ENCODE results near the gene IFRD1.

IFRD1 gene

DNA sequence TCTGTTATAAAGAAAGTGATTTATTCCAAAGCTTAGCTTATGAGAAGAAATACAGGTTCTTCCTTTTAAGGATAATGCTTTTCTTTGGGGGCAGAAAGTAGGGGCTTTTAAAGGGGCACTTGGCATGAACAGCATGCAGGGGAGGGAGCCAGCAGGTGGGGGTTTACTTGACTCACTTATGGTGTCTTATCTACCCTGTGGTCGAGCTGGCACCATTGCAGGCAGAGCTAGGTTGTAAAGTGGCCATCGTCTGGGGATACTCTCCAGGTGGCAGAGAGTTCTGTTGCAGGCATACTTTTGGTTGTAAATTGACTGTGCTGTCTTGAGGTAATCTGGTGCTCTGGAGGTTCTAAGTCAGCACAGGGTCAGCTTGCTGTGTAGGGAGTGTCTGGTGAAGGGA, 26.3 kb upstream of the IFRD1 start:
- TF ChIP-seq RAD21 (IDR thresholded peaks at IDR 0.05; ENCODE audit: low read depth) (no peak), NFIC (IDR thresholded peaks at IDR 0.05) (no peak), USF1 (IDR thresholded peaks at IDR 0.05) (no peak), YY1 (IDR thresholded peaks at IDR 0.05; ENCODE audit: low read depth) (no peak), FOXM1 (IDR thresholded peaks at IDR 0.05; ENCODE audit: borderline replicate concordance, low read depth) (no peak), CEBPB (IDR thresholded peaks at IDR 0.05) (no peak), TAF1 (IDR thresholded peaks at IDR 0.05; ENCODE audit: low read depth) (no peak), REST (IDR thresholded peaks at IDR 0.05; ENCODE audit: low read depth) (no peak), TEAD4 (IDR thresholded peaks at IDR 0.05) (no peak), ZBTB7A (IDR thresholded peaks at IDR 0.05; ENCODE audit: low read depth) (no peak), TCF12 (IDR thresholded peaks at IDR 0.05; ENCODE audit: low read depth) (no peak), EP300 (IDR thresholded peaks at IDR 0.05; ENCODE audit: borderline replicate concordance) (no peak), EGR1 (IDR thresholded peaks at IDR 0.05) (no peak), CREB1 (IDR thresholded peaks at IDR 0.05; ENCODE audit: low read depth) (no peak)
- TF ChIP-seq, protein P1, sequence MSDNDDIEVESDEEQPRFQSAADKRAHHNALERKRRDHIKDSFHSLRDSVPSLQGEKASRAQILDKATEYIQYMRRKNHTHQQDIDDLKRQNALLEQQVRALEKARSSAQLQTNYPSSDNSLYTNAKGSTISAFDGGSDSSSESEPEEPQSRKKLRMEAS (IDR thresholded peaks at IDR 0.05), result no peak

- TF ChIP-seq YY1 (IDR thresholded peaks at IDR 0.05; ENCODE audit: low read depth) (no peak), USF1 (IDR thresholded peaks at IDR 0.05) (no peak), FOXM1 (IDR thresholded peaks at IDR 0.05; ENCODE audit: borderline replicate concordance, low read depth) (no peak), NFIC (IDR thresholded peaks at IDR 0.05) (no peak), TEAD4 (IDR thresholded peaks at IDR 0.05) (no peak)
These were observed 22.3 kb upstream of the IFRD1 start for GRCh38 chr7:112427984-112428383.

DNA sequence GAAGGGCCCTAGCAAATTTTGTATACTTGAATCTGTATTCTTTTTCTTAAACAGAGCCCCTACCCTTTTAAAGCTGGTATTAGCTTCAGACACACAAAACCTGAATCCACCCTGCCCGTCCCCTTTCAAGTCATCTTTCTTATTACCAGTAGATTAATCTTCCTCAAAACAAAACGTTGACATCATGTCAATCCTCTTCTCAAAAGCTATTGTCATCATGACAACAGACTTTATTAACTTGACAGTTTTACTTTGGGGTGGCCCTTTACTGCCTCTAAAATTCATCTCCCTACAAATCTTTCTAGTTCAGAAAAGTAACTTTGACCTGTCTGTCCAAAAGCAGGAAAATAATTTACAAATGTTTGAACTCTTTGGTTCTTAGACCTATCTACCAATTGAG, 21.5 kb upstream of the IFRD1 start:
- TF ChIP-seq REST (IDR thresholded peaks at IDR 0.05; ENCODE audit: low read depth) (no peak), YY1 (IDR thresholded peaks at IDR 0.05; ENCODE audit: low read depth) (no peak), CREB1 (IDR thresholded peaks at IDR 0.05; ENCODE audit: low read depth) (no peak), TAF1 (IDR thresholded peaks at IDR 0.05; ENCODE audit: low read depth) (no peak), USF1 (IDR thresholded peaks at IDR 0.05) (no peak), RAD21 (IDR thresholded peaks at IDR 0.05; ENCODE audit: low read depth) (no peak), EP300 (IDR thresholded peaks at IDR 0.05; ENCODE audit: borderline replicate concordance) (no peak), EGR1 (IDR thresholded peaks at IDR 0.05) (no peak), TEAD4 (IDR thresholded peaks at IDR 0.05) (no peak), CEBPB (IDR thresholded peaks at IDR 0.05) (no peak), ZBTB7A (IDR thresholded peaks at IDR 0.05; ENCODE audit: low read depth) (no peak), NFIC (IDR thresholded peaks at IDR 0.05) (no peak), TCF12 (IDR thresholded peaks at IDR 0.05; ENCODE audit: low read depth) (no peak), FOXM1 (IDR thresholded peaks at IDR 0.05; ENCODE audit: borderline replicate concordance, low read depth) (no peak)
- TF ChIP-seq, protein P1 (IDR thresholded peaks at IDR 0.05), result no peak

DNA sequence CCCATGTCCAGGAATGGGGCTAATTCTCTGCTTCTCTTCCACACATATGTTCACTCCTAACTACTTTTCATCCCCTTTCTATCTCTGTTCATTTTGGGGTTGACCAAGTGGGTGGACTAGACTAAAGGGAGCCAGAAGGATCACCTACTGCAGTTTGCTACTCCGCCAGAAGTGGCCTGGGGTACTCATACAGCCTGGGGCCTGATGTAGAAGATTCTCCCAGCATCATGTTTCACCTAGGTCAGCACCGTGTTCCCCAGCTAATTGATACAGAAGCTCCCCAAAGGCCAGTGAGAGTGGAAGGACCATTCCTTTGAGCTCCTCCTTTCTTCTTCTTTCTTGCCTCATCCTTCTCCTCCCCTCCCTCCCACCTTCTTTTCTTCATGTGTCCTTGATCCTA, 19.6 kb upstream of the IFRD1 start:
- TF ChIP-seq TAF1 (IDR thresholded peaks at IDR 0.05; ENCODE audit: low read depth) (no peak), NFIC (IDR thresholded peaks at IDR 0.05) (no peak), REST (IDR thresholded peaks at IDR 0.05; ENCODE audit: low read depth) (no peak), ZBTB7A (IDR thresholded peaks at IDR 0.05; ENCODE audit: low read depth) (no peak), YY1 (IDR thresholded peaks at IDR 0.05; ENCODE audit: low read depth) (no peak), CEBPB (IDR thresholded peaks at IDR 0.05) (no peak), TCF12 (IDR thresholded peaks at IDR 0.05; ENCODE audit: low read depth) (no peak), FOXM1 (IDR thresholded peaks at IDR 0.05; ENCODE audit: borderline replicate concordance, low read depth) (no peak), EGR1 (IDR thresholded peaks at IDR 0.05) (no peak), RAD21 (IDR thresholded peaks at IDR 0.05; ENCODE audit: low read depth) (no peak), TEAD4 (IDR thresholded peaks at IDR 0.05) (no peak)
- TF ChIP-seq, protein P1 (IDR thresholded peaks at IDR 0.05), result no peak
